Activated T-cell treated with anti-CD3 and anti-CD28 coated beads for 48 hours (primary cell): Measurements from ENCODE around the gene IFT20.
"Not testable (repeated sequence)": the region's sequence is repeated elsewhere in the genome, so short reads cannot be mapped to it uniquely, and the experiment has no call there.

Source experiments
- DNase-seq: peaks from one replicate; pipeline ENCODE4 v3.0.0-alpha.2; 2020; ENCODE audit warnings: low read depth

The IFT20 gene

DNA sequence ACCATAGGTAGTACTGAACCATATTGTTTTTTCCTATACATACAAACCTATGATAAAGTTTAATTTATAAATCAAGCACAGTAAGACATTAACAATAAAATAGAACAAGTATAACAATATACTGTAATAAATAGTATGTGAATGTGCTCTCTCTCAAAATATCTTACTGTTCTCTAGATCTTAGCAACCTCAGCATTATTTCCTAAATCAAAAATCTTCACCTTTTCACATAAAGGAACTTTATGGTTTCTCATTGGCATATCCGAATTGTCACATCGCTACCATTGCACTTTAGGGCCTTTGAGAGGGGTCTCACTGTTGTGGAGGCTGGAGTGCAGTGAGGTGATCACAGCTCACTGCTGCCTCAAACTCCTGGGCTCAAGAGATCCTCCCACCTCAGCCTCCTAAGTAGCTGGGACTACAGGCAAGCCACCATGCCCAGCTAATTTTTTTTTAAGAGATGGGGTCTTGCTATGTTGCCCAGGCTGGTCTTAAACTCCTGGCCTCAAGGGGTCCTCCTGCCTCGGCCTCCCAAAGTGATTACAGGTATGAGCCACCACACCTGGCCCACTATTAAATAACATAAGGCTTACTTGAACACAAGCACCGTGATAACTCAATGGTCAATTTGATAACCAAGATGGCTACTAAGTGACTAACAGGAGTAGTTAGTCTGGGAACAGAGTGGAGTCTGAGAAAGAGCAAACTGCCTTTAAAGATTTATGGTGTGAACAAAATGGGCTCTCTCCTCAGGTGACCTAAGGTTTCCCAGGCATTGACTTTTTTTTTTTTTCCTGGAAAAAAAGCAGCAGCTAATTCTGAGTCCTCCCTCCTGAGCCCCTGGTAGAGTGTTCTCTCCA, 19.2 kb downstream of the IFT20 start:
- no peak for DNase-seq

GRCh38 chr17:28313841-28314240, 21.4 kb downstream of the IFT20 start:
- DNase-seq, result no peak

- DNase-seq, result no peak
Observed at GRCh38 chr17:28306954-28307401, 28.3 kb downstream of the IFT20 start.

GRCh38 chr17:28298449-28298848, 36.8 kb downstream of the IFT20 start:
- no peak for DNase-seq

- DNase-seq, result no peak
Observed at GRCh38 chr17:28295677-28296578, 39.3 kb downstream of the IFT20 start.

GRCh38 chr17:28293994-28294393, 41.3 kb downstream of the IFT20 start:
- no peak for DNase-seq

DNA sequence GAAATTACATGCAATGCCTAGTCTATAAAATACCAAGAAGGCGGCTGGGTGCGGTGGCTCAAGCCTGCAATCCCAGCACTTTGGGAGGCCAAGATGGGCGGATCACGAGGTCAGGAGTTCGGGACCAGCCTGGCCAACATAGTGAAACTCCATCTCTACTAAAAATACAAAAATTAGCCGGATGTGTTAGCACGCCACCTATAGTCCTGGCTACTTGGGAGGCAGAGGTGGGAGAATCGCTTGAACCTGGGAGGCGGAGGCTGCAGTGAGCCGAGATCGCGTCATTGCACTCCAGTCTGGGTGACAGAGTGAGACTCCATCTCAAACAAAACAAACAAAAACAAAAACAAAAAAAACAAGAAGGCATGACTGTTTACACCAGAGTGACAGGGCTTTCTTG, 42.4 kb downstream of the IFT20 start:
- not testable (repeated sequence) for DNase-seq

GRCh38 chr17:28291780-28292330, 43.4 kb downstream of the IFT20 start:
- no peak for DNase-seq

DNA sequence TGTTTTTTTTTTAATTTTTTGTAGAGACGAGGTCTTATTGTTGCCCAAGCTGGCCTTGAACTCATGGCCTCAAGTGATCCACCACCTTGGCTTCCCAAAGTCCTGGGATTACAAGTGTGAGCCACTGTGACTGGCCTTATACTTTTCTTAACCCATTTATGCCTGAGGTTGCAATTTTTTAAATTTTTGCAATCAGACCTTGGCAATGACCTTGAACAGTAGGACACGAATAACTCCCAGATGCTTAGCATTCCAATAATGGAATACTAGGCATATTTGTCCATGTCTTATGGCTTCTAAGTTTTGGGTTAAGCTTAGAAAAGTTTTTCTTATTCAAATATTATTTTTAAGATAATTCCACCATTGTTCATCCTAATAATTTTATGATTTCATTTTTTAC, 44.6 kb downstream of the IFT20 start:
- DNase-seq, result no peak

DNA sequence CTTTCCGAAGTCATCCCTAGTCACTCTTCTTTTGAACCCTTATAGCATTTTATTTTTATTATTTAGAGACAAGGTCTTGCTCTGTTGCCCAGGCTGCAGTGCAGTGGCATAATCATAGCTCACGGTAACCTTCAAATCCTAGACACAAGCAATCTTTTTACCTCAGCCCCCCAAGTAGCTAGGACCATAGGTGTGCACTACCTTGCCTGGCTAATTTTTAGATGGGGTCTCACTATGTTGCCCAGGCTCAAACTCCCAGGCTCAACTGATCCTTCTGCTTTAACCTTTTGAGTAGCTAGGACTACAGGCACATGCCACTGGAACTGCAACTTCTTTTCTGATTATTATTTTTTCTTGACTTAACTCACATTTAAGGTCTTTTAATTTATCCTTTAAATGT, 49.3 kb downstream of the IFT20 start:
- no peak for DNase-seq

DNA sequence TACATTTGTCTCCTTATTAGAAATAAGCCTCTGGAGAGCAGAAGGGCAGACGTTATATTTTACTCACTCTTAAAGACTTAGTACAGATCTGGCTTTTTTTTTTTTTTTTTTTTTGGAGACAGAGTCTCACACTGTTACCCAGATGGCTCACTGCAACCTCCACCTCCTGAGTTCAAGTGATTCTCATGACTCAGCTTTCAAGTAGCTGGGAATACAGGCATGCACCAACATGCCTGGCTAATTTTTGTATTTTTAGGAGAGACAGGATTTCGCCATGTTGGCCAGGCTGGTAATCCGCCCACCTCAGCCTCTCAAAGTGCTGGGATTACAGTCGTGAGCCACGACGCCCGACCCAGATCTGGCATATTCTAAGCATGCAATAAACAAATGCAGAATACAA, 52.7 kb downstream of the IFT20 start:
- DNase-seq, result no peak

- DNase-seq, result no peak
Observed at GRCh38 chr17:28280826-28281225, 54.4 kb downstream of the IFT20 start.

DNA sequence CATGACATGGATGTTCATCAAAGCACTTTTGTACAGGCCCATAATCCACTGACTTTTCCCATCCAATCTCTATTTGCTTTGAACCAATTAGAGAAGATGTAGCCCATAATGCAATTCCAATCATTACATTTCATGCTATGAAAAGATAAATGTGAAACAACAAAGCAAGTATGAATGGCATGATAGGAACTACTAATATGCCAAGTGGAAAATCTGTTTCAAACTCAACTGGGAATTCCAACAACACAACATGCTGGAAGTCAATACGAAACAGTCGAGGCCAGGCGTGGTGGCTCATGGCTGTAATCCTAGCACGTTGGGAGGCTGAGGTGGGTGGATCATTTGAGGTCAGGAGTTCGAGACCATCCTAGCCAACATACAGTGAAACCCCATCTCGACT, 55.9 kb downstream of the IFT20 start:
- no peak for DNase-seq
